ENCODE measurements around the gene CRY1. TPM values are rescaled to one million over a fixed set of nuclear protein-coding genes. Genes with fewer than 3 reads are reported as not detected.

CRY1 gene
- total and polyA plus RNA-seq, 9 of the 15 experiments (the other 6 are each of a cell fraction or from before 2014, with no cell fraction given): 8.7 to 33.3 (median 25.2) TPM

DNA sequence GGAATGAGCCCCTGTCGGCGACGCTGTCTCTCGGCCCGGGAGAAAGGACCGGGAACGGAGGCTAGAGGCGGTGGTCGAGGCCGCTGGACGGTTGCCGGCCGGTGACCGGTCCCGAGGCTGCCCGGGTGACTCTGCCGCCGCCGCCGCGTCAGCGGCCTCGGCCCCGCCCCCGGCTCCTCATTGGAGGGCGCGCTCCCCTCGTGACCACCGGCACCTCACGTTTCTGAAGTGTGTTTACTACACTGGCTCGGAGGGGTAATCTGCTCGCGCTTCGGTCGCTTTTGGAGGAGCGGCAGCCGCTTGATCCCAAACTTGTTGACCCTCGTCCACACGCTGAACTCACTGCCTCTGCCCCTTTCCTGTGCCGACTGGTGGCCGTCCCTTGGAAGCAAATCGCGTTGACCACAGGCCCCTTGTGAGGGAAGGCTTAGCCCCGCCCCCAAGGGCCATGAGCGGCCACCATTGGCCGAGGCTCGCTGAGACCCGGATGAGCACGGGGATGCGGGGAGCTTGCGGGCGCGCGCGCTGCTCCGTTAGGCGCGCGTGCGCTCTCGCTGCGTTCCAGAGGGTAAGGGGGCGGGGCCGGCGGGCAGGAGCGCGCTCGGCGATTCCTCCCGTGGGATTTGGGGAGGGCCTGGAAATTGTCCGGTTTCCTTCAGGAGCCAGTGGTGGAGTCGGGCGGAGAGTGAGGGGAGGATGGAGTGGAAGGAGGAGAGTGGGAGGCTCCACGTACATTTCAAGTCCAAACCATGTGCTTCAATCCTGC, at the start of gene CRY1 (continued):
- TF ChIP-seq SP1 (CRISPR knock-in tag; IDR thresholded peaks at IDR 0.05) (peak; percentile 89), ZNF589 (CRISPR knock-in tag; IDR thresholded peaks at IDR 0.05; ENCODE audit: low read depth) (no peak), SAP30 (IDR thresholded peaks at IDR 0.05; ENCODE audit: borderline replicate concordance, insufficient read depth, low read depth, low read length, poor library complexity, severe bottlenecking) (peak; percentile 41), L3MBTL2 (IDR thresholded peaks at IDR 0.05) (peak; percentile 83), RREB1 (CRISPR knock-in tag; IDR thresholded peaks at IDR 0.05) (no peak; the same call in 1 of the 2 replicates), NFXL1 (CRISPR knock-in tag; IDR thresholded peaks at IDR 0.05) (no peak), TBP (optimal IDR thresholded peaks at IDR 0.05; ENCODE audit: low read depth, low read length) (peak; percentile 51), SP2 (IDR thresholded peaks at IDR 0.05; ENCODE audit: extremely low read depth, low read depth, low read length, poor library complexity, severe bottlenecking) (no peak), CTBP1 (IDR thresholded peaks at IDR 0.05; ENCODE audit: borderline replicate concordance) (peak; percentile 45; the same call in 1 of the 2 replicates), PRMT5 (CRISPR knock-in tag; IDR thresholded peaks at IDR 0.05) (no peak), TAF1 (IDR thresholded peaks at IDR 0.05; ENCODE audit: control insufficient read depth, extremely low read depth, insufficient read depth, low read length, severe bottlenecking) (peak; percentile 78), ETV6 (IDR thresholded peaks at IDR 0.05; ENCODE audit: borderline replicate concordance in 1 of 2, low read depth in 2 of 2, low read length in 1 of 2) (no peak), ETV6 (CRISPR knock-in tag; IDR thresholded peaks at IDR 0.05; ENCODE audit: borderline replicate concordance) (no peak), RBM17 (IDR thresholded peaks at IDR 0.05; ENCODE audit: borderline replicate concordance, low read depth, low read length) (no peak), HNRNPUL1 (IDR thresholded peaks at IDR 0.05; ENCODE audit: low read length) (no peak), TOE1 (IDR thresholded peaks at IDR 0.05; ENCODE audit: borderline replicate concordance) (peak; percentile 85; the same call in 1 of the 2 replicates), TOE1 (CRISPR knock-in tag; IDR thresholded peaks at IDR 0.05; ENCODE audit: borderline replicate concordance, low read depth) (no peak), KDM5B (IDR thresholded peaks at IDR 0.05; ENCODE audit: insufficient replicate concordance, low read depth, low read length) (peak; percentile 85), SNRNP70 (optimal IDR thresholded peaks at IDR 0.05; ENCODE audit: low read depth, low read length) (no peak)
- TF ChIP-seq, protein P1, sequence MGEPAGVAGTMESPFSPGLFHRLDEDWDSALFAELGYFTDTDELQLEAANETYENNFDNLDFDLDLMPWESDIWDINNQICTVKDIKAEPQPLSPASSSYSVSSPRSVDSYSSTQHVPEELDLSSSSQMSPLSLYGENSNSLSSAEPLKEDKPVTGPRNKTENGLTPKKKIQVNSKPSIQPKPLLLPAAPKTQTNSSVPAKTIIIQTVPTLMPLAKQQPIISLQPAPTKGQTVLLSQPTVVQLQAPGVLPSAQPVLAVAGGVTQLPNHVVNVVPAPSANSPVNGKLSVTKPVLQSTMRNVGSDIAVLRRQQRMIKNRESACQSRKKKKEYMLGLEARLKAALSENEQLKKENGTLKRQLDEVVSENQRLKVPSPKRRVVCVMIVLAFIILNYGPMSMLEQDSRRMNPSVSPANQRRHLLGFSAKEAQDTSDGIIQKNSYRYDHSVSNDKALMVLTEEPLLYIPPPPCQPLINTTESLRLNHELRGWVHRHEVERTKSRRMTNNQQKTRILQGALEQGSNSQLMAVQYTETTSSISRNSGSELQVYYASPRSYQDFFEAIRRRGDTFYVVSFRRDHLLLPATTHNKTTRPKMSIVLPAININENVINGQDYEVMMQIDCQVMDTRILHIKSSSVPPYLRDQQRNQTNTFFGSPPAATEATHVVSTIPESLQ (CRISPR knock-in tag; IDR thresholded peaks at IDR 0.05): no peak

All from K562 (cell line).